ENCODE results near the gene RHBDL2. TPM values are rescaled to one million over a fixed set of nuclear protein-coding genes. Genes with fewer than 3 reads are reported as not detected.

RHBDL2 gene
- total and polyA plus RNA-seq, 9 of the 15 experiments (the other 6 are each of a cell fraction or from before 2014, with no cell fraction given): not detected

- no peak for TF ChIP-seq NR2C2 (CRISPR knock-in tag; IDR thresholded peaks at IDR 0.05)
- no peak for TF ChIP-seq NR2C2 (tag; IDR thresholded peaks at IDR 0.05)
- TF ChIP-seq, protein P1, sequence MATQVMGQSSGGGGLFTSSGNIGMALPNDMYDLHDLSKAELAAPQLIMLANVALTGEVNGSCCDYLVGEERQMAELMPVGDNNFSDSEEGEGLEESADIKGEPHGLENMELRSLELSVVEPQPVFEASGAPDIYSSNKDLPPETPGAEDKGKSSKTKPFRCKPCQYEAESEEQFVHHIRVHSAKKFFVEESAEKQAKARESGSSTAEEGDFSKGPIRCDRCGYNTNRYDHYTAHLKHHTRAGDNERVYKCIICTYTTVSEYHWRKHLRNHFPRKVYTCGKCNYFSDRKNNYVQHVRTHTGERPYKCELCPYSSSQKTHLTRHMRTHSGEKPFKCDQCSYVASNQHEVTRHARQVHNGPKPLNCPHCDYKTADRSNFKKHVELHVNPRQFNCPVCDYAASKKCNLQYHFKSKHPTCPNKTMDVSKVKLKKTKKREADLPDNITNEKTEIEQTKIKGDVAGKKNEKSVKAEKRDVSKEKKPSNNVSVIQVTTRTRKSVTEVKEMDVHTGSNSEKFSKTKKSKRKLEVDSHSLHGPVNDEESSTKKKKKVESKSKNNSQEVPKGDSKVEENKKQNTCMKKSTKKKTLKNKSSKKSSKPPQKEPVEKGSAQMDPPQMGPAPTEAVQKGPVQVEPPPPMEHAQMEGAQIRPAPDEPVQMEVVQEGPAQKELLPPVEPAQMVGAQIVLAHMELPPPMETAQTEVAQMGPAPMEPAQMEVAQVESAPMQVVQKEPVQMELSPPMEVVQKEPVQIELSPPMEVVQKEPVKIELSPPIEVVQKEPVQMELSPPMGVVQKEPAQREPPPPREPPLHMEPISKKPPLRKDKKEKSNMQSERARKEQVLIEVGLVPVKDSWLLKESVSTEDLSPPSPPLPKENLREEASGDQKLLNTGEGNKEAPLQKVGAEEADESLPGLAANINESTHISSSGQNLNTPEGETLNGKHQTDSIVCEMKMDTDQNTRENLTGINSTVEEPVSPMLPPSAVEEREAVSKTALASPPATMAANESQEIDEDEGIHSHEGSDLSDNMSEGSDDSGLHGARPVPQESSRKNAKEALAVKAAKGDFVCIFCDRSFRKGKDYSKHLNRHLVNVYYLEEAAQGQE (IDR thresholded peaks at IDR 0.05; ENCODE audit: borderline replicate concordance): peak; percentile 66; the same call in 1 of the 2 replicates
- TF ChIP-seq, protein P1 (CRISPR knock-in tag; IDR thresholded peaks at IDR 0.05; ENCODE audit: low read depth): no peak
- TF ChIP-seq STAT5A (IDR thresholded peaks at IDR 0.05; ENCODE audit: borderline replicate concordance, low read length): no peak
- no peak for TF ChIP-seq HNRNPK (IDR thresholded peaks at IDR 0.05; ENCODE audit: low read depth, low read length, poor library complexity, severe bottlenecking)
- no peak for TF ChIP-seq ZNF655 (CRISPR knock-in tag; IDR thresholded peaks at IDR 0.05)
- TF ChIP-seq, protein P2, sequence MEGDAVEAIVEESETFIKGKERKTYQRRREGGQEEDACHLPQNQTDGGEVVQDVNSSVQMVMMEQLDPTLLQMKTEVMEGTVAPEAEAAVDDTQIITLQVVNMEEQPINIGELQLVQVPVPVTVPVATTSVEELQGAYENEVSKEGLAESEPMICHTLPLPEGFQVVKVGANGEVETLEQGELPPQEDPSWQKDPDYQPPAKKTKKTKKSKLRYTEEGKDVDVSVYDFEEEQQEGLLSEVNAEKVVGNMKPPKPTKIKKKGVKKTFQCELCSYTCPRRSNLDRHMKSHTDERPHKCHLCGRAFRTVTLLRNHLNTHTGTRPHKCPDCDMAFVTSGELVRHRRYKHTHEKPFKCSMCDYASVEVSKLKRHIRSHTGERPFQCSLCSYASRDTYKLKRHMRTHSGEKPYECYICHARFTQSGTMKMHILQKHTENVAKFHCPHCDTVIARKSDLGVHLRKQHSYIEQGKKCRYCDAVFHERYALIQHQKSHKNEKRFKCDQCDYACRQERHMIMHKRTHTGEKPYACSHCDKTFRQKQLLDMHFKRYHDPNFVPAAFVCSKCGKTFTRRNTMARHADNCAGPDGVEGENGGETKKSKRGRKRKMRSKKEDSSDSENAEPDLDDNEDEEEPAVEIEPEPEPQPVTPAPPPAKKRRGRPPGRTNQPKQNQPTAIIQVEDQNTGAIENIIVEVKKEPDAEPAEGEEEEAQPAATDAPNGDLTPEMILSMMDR (IDR thresholded peaks at IDR 0.05 in 2 of 3, conservative IDR thresholded peaks at IDR 0.05 in 1 of 3; ENCODE audit: insufficient read depth in 2 of 3, low read depth in 1 of 3, low read length in 3 of 3): peak; percentile 57 to 73 (median 69)
- TF ChIP-seq ZNF436 (CRISPR knock-in tag; IDR thresholded peaks at IDR 0.05): no peak
- TF ChIP-seq ZNF121 (CRISPR knock-in tag; conservative IDR thresholded peaks at IDR 0.05): peak; percentile 56
- TF ChIP-seq MTF1 (CRISPR knock-in tag; IDR thresholded peaks at IDR 0.05; ENCODE audit: borderline replicate concordance): no peak
- TF ChIP-seq BCOR (IDR thresholded peaks at IDR 0.05): 0 out of 2 replicates have a peak, but pooled peaks have one; percentile 50
- peak in 1 of 2 experiments; percentile 48; a peak in 1 of 4 replicates for TF ChIP-seq RCOR1 (IDR thresholded peaks at IDR 0.05; ENCODE audit: borderline replicate concordance in 1 of 2, low read depth in 2 of 2, low read length in 2 of 2)
- no peak for TF ChIP-seq RBFOX2 (IDR thresholded peaks at IDR 0.05; ENCODE audit: low read depth, low read length)
- no peak for TF ChIP-seq ADNP (tag; IDR thresholded peaks at IDR 0.05)
- no peak for TF ChIP-seq RFX1 (IDR thresholded peaks at IDR 0.05)
- TF ChIP-seq CTBP1 (IDR thresholded peaks at IDR 0.05; ENCODE audit: borderline replicate concordance): peak; percentile 62; the same call in 1 of the 2 replicates
- TF ChIP-seq, protein P3, sequence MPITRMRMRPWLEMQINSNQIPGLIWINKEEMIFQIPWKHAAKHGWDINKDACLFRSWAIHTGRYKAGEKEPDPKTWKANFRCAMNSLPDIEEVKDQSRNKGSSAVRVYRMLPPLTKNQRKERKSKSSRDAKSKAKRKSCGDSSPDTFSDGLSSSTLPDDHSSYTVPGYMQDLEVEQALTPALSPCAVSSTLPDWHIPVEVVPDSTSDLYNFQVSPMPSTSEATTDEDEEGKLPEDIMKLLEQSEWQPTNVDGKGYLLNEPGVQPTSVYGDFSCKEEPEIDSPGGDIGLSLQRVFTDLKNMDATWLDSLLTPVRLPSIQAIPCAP (CRISPR knock-in tag; IDR thresholded peaks at IDR 0.05; ENCODE audit: borderline replicate concordance): no peak
These were observed 22.5 kb upstream of the RHBDL2 start (continued) for GRCh38 chr1:38964140-38964548.

Measured in K562 (cell line).